Activated naive CD4-positive, alpha-beta T cell treated with anti-CD3 and anti-CD28 coated beads, Interleukin-2, amount 10 ng/mL, durations not matched to agents 7 days and 5 days (primary cell): ENCODE data around the gene IMPG1.

Source experiments
- CTCF ChIA-PET: fragments of 350-600 bp; sonication (Branson Sonifier 250); formaldehyde crosslinking; loops from one replicate; lab custom pipeline; 2021; ENCODE audit warnings: antibody characterized with exemption; lab: Charles Lee
- DNase-seq: peaks from one replicate; pipeline ENCODE4 v3.0.0-alpha.2; 2020
- H3K27ac Mint-ChIP-seq: one replicate; pipeline ENCODE4 v1.8.0; 2021; ENCODE audit warnings: mild to moderate bottlenecking, moderate library complexity, mixed read lengths
- H3K27me3 Mint-ChIP-seq: one replicate; pipeline ENCODE4 v1.8.0; 2021; ENCODE audit warnings: mild to moderate bottlenecking, mixed read lengths
- H3K36me3 Mint-ChIP-seq: one replicate; pipeline ENCODE4 v1.8.0; 2021; ENCODE audit warnings: mixed read lengths
- H3K4me1 Mint-ChIP-seq: one replicate; pipeline ENCODE4 v1.8.0; 2021; ENCODE audit warnings: mixed read lengths
- H3K4me3 Mint-ChIP-seq: one replicate; pipeline ENCODE4 v1.8.0; 2021; ENCODE audit warnings: mild to moderate bottlenecking, moderate library complexity, mixed read lengths
- H3K9me3 Mint-ChIP-seq: one replicate; pipeline ENCODE4 v1.8.0; 2021; ENCODE audit warnings: mixed read lengths

IMPG1 gene

DNA sequence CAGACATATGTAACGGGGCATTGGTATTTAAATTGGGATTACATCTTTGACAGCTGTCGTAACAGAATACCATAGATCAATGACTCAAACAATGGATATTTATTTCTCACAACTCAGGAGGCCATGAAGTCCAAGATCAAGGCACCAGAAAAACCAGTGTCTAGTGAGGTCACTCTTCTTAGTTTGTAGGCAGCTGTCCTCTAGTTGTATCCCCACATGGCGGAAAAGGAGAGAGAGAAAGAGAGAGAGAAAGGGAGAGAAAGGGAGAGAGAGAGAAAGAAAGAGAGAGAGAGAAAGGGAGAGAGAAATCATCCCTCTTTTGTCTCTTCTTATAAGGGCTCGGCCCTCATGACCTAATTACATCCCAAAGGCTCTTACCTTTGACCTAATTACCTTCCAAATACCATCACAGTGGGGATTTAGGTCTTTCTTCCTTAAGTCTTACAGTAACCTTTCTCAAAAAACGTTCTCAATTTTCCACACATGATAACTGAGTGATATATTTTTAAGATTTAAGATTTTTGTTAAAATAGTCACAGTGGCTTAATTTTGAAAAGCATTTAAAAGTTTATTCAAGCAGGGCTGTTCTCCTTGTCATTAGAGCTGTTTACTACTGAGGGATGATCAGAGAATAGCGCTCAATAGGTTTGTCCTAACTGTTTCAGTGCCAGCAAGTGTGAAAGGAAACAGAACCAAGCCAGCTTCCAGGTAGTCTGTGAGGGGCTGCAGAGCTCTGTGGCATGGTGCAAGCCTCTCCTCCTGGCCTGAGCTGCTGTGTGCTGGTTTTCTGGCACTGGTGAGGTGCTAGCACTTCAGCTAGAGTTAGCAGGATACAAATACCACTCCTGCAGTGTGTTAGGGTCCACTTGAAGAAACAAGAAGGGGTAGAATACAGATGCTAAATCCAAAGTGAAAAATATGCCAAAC lies 79.0 kb downstream of the IMPG1 start:
- CTCF ChIA-PET: no interaction called here
- Mint-ChIP-seq H3K9me3 (peaks cover 2% of the 10 kb centered on the region), H3K27me3 (no peaks in the 10 kb centered on the region), H3K4me3 (no peak overlapping the region), H3K27ac (no peak overlapping the region), H3K4me1 (no peaks in the 10 kb centered on the region), H3K36me3 (no peaks in the 10 kb centered on the region)
- DNase-seq: no peak

- no peaks in the 10 kb centered on the region for H3K27me3 Mint-ChIP-seq
- peaks cover 2% of the 10 kb centered on the region for H3K9me3 Mint-ChIP-seq
- no peak overlapping the region for H3K4me3 Mint-ChIP-seq
- CTCF ChIA-PET: no interaction called here
- DNase-seq: no peak
- no peak overlapping the region for H3K27ac Mint-ChIP-seq
- no peaks in the 10 kb centered on the region for H3K4me1 Mint-ChIP-seq
- no peaks in the 10 kb centered on the region for H3K36me3 Mint-ChIP-seq
These were observed 80.5 kb downstream of the IMPG1 start for GRCh38 chr6:75991941-75992340.

GRCh38 chr6:75986935-75987334 lies 85.5 kb downstream of the IMPG1 start:
- H3K27ac Mint-ChIP-seq: no peak overlapping the region
- H3K4me3 Mint-ChIP-seq: no peak overlapping the region
- H3K9me3 Mint-ChIP-seq: peaks cover 2% of the 10 kb centered on the region
- H3K36me3 Mint-ChIP-seq: no peaks in the 10 kb centered on the region
- no peaks in the 10 kb centered on the region for H3K4me1 Mint-ChIP-seq
- DNase-seq: no peak
- no peaks in the 10 kb centered on the region for H3K27me3 Mint-ChIP-seq
- CTCF ChIA-PET: no interaction called here

DNA sequence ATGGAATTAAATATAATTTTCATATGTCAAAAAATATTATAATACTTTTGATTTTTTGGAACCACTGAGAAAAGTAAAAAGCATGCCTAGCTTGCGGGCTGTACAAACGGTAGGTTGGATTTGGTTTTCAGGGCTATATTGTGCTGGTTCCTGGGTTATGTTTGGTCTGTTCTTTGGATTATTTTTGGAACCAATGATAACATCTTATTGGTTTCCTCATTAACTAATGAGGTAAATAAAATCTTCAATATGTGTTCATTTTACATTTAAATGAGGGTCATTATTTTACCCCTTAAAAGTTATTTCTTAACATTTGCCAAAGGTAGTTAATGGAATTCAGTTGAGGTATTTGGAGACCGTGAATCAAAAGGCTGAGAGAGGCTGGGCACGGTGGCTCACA lies 96.6 kb downstream of the IMPG1 start:
- no peaks in the 10 kb centered on the region for H3K27me3 Mint-ChIP-seq
- no peaks in the 10 kb centered on the region for H3K36me3 Mint-ChIP-seq
- H3K4me1 Mint-ChIP-seq: no peaks in the 10 kb centered on the region
- H3K9me3 Mint-ChIP-seq: no peaks in the 10 kb centered on the region
- CTCF ChIA-PET: no interaction called here
- DNase-seq: no peak
- H3K4me3 Mint-ChIP-seq: no peak overlapping the region
- no peak overlapping the region for H3K27ac Mint-ChIP-seq

GRCh38 chr6:75970093-75970492 lies 102.4 kb downstream of the IMPG1 start:
- Mint-ChIP-seq H3K9me3 (no peaks in the 10 kb centered on the region), H3K4me1 (no peaks in the 10 kb centered on the region), H3K36me3 (no peaks in the 10 kb centered on the region), H3K27ac (no peak overlapping the region), H3K4me3 (no peak overlapping the region), H3K27me3 (no peaks in the 10 kb centered on the region)
- CTCF ChIA-PET: no interaction called here
- no peak for DNase-seq

DNA sequence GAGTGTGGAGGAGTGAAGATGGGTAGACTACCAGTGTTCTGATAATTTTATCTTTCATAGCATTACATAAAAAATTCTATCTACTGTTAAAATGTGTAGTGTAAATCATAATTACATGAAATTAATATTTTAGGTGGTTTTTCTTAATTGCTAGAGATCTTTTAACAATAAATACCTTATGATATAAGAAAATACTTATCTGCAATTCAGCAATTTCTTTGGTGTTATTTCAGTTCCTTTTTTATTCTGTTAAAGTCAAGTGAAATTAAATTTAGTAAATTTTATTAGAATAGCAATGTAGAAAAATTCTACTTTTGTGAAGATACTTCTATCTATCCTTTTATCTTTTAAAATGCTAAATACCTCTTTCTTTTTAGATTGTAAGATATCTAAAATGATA lies 104.3 kb downstream of the IMPG1 start:
- no peaks in the 10 kb centered on the region for H3K36me3 Mint-ChIP-seq
- no peak for DNase-seq
- no peak overlapping the region for H3K4me3 Mint-ChIP-seq
- CTCF ChIA-PET: no interaction called here
- no peak overlapping the region for H3K27ac Mint-ChIP-seq
- H3K9me3 Mint-ChIP-seq: no peaks in the 10 kb centered on the region
- no peaks in the 10 kb centered on the region for H3K4me1 Mint-ChIP-seq
- H3K27me3 Mint-ChIP-seq: no peaks in the 10 kb centered on the region

DNA sequence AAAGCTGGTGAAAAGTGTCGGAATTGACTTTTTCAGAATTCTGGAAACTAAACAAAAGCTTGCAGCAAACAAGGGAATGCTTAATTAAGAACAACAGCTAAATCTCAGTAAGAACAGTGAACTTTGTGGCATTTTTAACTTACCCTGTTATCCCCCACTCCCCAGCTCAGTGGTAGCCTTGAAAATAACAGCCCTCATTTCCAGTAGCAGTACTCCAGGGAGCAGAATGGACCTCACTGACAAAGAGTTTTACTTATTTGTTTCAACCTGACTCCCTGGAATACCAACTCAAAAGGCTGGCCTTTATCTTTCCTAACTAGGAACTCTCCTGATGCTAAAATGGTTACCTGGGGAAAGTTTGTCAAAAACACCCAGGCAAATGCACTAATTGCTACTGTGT lies 108.9 kb downstream of the IMPG1 start:
- Mint-ChIP-seq H3K9me3 (no peaks in the 10 kb centered on the region), H3K4me3 (no peak overlapping the region), H3K27ac (no peak overlapping the region), H3K27me3 (no peaks in the 10 kb centered on the region), H3K36me3 (no peaks in the 10 kb centered on the region), H3K4me1 (no peaks in the 10 kb centered on the region)
- CTCF ChIA-PET: no interaction called here
- DNase-seq: no peak

- DNase-seq: no peak
- CTCF ChIA-PET: no interaction called here
- H3K4me1 Mint-ChIP-seq: no peaks in the 10 kb centered on the region
- H3K4me3 Mint-ChIP-seq: no peak overlapping the region
- no peak overlapping the region for H3K27ac Mint-ChIP-seq
- H3K9me3 Mint-ChIP-seq: no peaks in the 10 kb centered on the region
- H3K27me3 Mint-ChIP-seq: no peaks in the 10 kb centered on the region
- no peaks in the 10 kb centered on the region for H3K36me3 Mint-ChIP-seq
These were observed 120.3 kb downstream of the IMPG1 start for GRCh38 chr6:75952128-75952527.

GRCh38 chr6:75947935-75948334 lies 124.5 kb downstream of the IMPG1 start:
- no peak for DNase-seq
- peaks cover 10% of the 10 kb centered on the region for H3K27me3 Mint-ChIP-seq
- H3K27ac Mint-ChIP-seq: no peak overlapping the region
- H3K4me1 Mint-ChIP-seq: no peaks in the 10 kb centered on the region
- no peaks in the 10 kb centered on the region for H3K36me3 Mint-ChIP-seq
- CTCF ChIA-PET: no interaction called here
- no peak overlapping the region for H3K4me3 Mint-ChIP-seq
- H3K9me3 Mint-ChIP-seq: no peaks in the 10 kb centered on the region

- Mint-ChIP-seq H3K4me1 (no peaks in the 10 kb centered on the region), H3K27ac (no peak overlapping the region), H3K9me3 (no peaks in the 10 kb centered on the region), H3K27me3 (peaks cover 10% of the 10 kb centered on the region), H3K4me3 (no peak overlapping the region), H3K36me3 (no peaks in the 10 kb centered on the region)
- DNase-seq: no peak
- CTCF ChIA-PET: interaction anchor here (1.3 kb wide), 1 partner anchor 11 kb away, joined by 3 read pairs; no protein-coding TSS in a partner anchor
These were observed 126.2 kb downstream of the IMPG1 start for GRCh38 chr6:75946146-75946831.

- Mint-ChIP-seq H3K4me3 (no peak overlapping the region), H3K4me1 (no peaks in the 10 kb centered on the region), H3K27ac (no peak overlapping the region), H3K27me3 (peaks cover 10% of the 10 kb centered on the region), H3K36me3 (no peaks in the 10 kb centered on the region), H3K9me3 (no peaks in the 10 kb centered on the region)
- CTCF ChIA-PET: interaction anchor here (0.7 kb wide), 1 partner anchor 8 kb away, joined by 3 read pairs; no protein-coding TSS in a partner anchor
- DNase-seq: no peak
These were observed 129.1 kb downstream of the IMPG1 start for GRCh38 chr6:75943381-75943780.

DNA sequence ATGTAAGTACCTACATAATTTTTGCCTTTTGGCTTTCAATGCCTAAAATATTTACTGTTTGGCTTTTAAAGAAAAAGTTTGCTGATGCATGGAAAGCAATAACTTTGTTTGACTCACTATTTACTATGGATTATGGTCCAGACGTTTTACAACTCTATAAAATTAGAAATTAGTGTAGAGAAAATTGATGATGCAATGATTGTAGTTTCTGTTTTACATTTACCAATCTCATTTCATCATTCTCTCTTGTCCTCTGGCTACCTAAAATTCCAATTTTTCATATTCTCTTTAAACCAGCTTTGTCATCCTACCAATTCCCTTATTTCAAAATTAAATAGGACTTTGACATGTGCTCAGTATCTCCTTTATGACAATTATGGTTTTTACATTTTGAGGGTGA lies 131.0 kb downstream of the IMPG1 start:
- no peak overlapping the region for H3K27ac Mint-ChIP-seq
- H3K4me1 Mint-ChIP-seq: no peaks in the 10 kb centered on the region
- CTCF ChIA-PET: interaction anchor here (1.1 kb wide), 1 partner anchor 48 kb away, joined by 3 read pairs; no protein-coding TSS in a partner anchor
- H3K27me3 Mint-ChIP-seq: peaks cover 15% of the 10 kb centered on the region
- no peaks in the 10 kb centered on the region for H3K36me3 Mint-ChIP-seq
- H3K9me3 Mint-ChIP-seq: no peaks in the 10 kb centered on the region
- no peak for DNase-seq
- H3K4me3 Mint-ChIP-seq: no peak overlapping the region

- no peaks in the 10 kb centered on the region for H3K9me3 Mint-ChIP-seq
- no peak overlapping the region for H3K4me3 Mint-ChIP-seq
- peaks cover 16% of the 10 kb centered on the region for H3K27me3 Mint-ChIP-seq
- DNase-seq: no peak
- no peaks in the 10 kb centered on the region for H3K4me1 Mint-ChIP-seq
- no peaks in the 10 kb centered on the region for H3K36me3 Mint-ChIP-seq
- CTCF ChIA-PET: no interaction called here
- H3K27ac Mint-ChIP-seq: no peak overlapping the region
These were observed 131.9 kb downstream of the IMPG1 start for GRCh38 chr6:75940564-75940963.

DNA sequence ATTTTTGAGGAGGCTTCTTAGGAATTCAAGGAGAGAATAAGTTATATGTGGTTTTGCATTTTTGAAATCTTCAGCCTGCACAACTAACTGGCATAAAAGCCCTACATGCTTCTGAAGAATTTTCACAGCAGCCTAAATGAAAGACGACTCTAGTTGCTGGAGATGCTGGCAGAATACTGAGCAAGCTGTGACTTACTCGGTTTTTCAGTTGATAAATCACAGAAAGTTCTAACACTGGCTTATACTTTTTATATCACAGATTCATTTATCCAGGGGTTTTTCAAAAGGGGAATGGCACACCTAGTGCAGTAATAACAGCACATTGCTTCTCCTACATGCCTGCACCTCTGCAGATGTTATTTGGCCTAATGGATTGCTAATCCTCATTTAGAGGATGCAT lies 134.6 kb downstream of the IMPG1 start:
- DNase-seq: no peak
- Mint-ChIP-seq H3K36me3 (no peaks in the 10 kb centered on the region), H3K4me1 (peaks cover 4% of the 10 kb centered on the region), H3K27me3 (peaks cover 19% of the 10 kb centered on the region), H3K4me3 (no peak overlapping the region), H3K9me3 (no peaks in the 10 kb centered on the region), H3K27ac (no peak overlapping the region)
- CTCF ChIA-PET: no interaction called here

DNA sequence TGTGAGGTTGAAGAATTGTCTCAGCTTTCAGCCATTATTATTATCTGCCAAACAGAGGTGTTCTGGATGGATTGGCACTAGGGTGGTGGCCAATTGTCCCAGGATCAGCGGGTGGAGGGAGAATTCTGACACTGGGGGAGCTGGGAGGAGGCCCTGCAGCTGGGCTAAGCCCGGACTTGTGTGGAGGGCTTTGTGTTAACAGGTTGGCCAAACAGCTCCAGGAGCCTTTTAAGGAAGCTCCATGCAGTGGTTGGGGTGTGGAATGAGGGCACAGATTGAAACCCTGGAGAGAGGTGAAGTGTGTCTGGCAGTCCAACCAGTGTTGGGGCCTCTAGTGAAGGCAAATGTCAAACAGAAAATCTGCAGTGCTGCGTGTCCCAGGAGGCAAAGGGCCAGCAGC lies 135.8 kb downstream of the IMPG1 start:
- CTCF ChIA-PET: no interaction called here
- peaks cover 19% of the 10 kb centered on the region for H3K27me3 Mint-ChIP-seq
- no peak for DNase-seq
- no peaks in the 10 kb centered on the region for H3K36me3 Mint-ChIP-seq
- H3K4me3 Mint-ChIP-seq: no peak overlapping the region
- H3K4me1 Mint-ChIP-seq: peaks cover 4% of the 10 kb centered on the region
- no peak overlapping the region for H3K27ac Mint-ChIP-seq
- H3K9me3 Mint-ChIP-seq: no peaks in the 10 kb centered on the region
